ENCODE data around the gene WNT6. TPM values are rescaled to one million over a fixed set of nuclear protein-coding genes. Genes with fewer than 3 reads are reported as not detected.

The WNT6 gene
- total and polyA plus RNA-seq, 10 of the 15 experiments (the other 5 are each of a cell fraction or from before 2014, with no cell fraction given): 0.11 to 0.44 (median 0.22) TPM; not detected in 5

DNA sequence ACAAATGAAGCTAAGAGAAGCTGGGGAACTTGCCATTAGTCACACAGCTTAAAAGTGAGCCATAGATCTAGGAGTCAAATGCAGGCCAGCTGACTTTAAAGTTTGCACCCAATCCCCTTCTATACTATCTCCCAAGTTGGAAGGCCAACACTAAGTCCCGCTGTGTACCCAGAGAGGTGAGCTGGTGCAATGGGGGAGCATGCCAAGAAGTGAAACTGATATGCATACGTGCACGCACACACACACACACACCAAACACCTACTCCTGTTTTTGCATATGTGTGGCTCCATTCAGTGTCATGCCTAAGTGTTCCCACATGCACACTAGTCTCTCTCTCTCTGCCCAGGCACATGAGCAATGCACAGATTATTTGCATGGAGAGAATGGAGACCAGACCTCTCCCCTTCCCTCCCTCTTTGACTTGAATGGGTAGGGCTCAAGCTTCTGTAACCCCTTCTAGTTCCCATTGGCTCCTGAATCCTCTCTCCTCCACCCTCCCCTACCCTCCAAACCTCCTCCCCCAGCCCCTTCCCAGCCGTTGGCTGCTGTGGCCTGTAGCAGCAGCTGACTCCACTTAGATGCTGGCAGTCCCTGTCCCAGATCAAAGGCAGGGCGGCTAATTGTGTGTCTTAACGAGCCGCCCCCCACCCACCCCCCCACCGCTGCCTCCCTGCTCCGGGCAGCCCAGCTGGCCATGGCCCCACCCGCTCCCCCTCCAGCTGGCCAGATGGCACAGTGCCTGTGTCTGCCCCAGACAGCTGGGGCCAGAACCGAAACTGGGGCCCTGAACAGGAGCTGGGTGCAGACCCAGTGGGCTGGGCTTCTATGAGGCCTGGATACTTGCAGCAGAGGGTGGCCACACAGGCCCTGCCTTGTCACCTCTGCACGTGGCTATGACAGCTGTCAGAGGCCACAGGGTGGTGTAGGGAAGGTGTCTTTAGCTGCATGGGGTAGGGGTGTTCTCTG lies 26.7 kb downstream of the WNT6 start (continued):
- TF ChIP-seq, protein P1, sequence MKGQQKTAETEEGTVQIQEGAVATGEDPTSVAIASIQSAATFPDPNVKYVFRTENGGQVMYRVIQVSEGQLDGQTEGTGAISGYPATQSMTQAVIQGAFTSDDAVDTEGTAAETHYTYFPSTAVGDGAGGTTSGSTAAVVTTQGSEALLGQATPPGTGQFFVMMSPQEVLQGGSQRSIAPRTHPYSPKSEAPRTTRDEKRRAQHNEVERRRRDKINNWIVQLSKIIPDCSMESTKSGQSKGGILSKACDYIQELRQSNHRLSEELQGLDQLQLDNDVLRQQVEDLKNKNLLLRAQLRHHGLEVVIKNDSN (IDR thresholded peaks at IDR 0.05; ENCODE audit: borderline replicate concordance, extremely low read length, insufficient read depth, low read depth, low read length): peak; percentile 5

DNA sequence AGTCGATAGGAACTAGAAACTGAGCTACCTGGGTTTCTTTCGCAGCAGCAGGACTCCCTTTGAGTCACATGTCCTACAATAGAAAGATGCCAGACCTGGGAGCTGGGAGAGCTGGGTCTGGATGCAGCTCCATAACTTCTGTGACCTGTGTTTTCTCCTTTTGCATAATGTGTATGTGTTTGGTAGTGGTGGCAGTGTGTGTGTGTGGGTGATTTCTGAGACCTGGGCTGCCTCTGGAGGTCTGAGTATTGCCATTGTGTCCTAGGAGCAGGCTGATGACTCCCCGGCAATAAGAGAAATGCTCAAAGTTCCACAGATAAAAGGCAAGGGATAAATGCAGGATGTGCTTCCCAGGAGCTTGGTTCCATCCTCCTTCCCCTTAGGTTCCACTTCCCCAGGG lies 27.5 kb downstream of the WNT6 start:
- peak overlapping the region; percentile 86 for H3K27ac ChIP-seq (ENCODE audit: control insufficient read depth, insufficient read depth)
- H3K9me3 ChIP-seq (replicated peaks; ENCODE audit: control insufficient read depth, insufficient read depth, low read length): no peaks in the 10 kb centered on the region
- ChIA-PET SMC1A (ENCODE audit: uncharacterized antibody, unreplicated experiment) (interaction anchor here (0.8 to 15.8 kb wide), 6 partner anchors 9 to 270 kb away, joined by 3 to 780 read pairs (median 4); no protein-coding TSS in a partner anchor), POLR2A (interaction anchor here (0.5 to 4.6 kb wide), 6 partner anchors 8 to 501 kb away, joined by 3 to 154 read pairs (median 5); partner anchors contain the start of gene TUBA4A), CTCF (interaction anchor here (0.6 to 21.9 kb wide), 5 partner anchors 9 to 827 kb away, joined by 3 to 1364 read pairs (median 5); no protein-coding TSS in a partner anchor), RAD21 (ENCODE audit: unreplicated experiment) (interaction anchor here (1.5 to 16.0 kb wide), 4 partner anchors 8 to 23 kb away, joined by 5 to 871 read pairs (median 26); no protein-coding TSS in a partner anchor)
- H3K4me3 ChIP-seq: peak overlapping the region; percentile 35; the same call in 1 of the 2 replicates
- H3K9ac ChIP-seq (ENCODE audit: control insufficient read depth, insufficient read depth, low read length): peak overlapping the region; percentile 56
- no peak for DNase-seq (ENCODE audit: low read depth, low spot score)
- FAIRE-seq: no peak
- no peaks in the 10 kb centered on the region for H3K27me3 ChIP-seq (replicated peaks in 1 of 2; ENCODE audit: control insufficient read depth in 2 of 2, insufficient read depth in 2 of 2, low read length in 1 of 2)
- peak overlapping the region; percentile 68 for H3K4me2 ChIP-seq (ENCODE audit: control insufficient read depth, insufficient read depth)
- 91% methylated on average over 3 of the region's 3 CpGs for WGBS (ENCODE audit: insufficient coverage, insufficient replicate concordance, low lambda C conversion rate, missing lambda C conversion rate)
- intact Hi-C loops (cut with micrococcal nuclease; ENCODE audit: unreplicated experiment): no loop called here
- ATAC-seq: no peak
- no peaks in the 10 kb centered on the region for H4K20me1 ChIP-seq (ENCODE audit: control insufficient read depth, insufficient read depth)
- in situ Hi-C loops (cut with MboI): no loop called here
- H3K36me3 ChIP-seq (ENCODE audit: control insufficient read depth in 2 of 2, insufficient read depth in 2 of 2, low read length in 1 of 2): peaks cover 0 to 17% of the 10 kb centered on the region in 2 experiments; a peak in 3 of 4 replicates
- no TSS peak for BruUV-seq (replicated peaks)
- TF ChIP-seq, protein P2, sequence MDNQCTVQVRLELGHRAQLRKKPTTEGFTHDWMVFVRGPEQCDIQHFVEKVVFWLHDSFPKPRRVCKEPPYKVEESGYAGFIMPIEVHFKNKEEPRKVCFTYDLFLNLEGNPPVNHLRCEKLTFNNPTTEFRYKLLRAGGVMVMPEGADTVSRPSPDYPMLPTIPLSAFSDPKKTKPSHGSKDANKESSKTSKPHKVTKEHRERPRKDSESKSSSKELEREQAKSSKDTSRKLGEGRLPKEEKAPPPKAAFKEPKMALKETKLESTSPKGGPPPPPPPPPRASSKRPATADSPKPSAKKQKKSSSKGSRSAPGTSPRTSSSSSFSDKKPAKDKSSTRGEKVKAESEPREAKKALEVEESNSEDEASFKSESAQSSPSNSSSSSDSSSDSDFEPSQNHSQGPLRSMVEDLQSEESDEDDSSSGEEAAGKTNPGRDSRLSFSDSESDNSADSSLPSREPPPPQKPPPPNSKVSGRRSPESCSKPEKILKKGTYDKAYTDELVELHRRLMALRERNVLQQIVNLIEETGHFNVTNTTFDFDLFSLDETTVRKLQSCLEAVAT (IDR thresholded peaks at IDR 0.05): peak; percentile 18; the same call in 1 of the 2 replicates
- TF ChIP-seq MXI1 (IDR thresholded peaks at IDR 0.05; ENCODE audit: low read depth, low read length) (peak; percentile 5; the same call in 1 of the 2 replicates), FOXK2 (IDR thresholded peaks at IDR 0.05) (no peak)
- no peak overlapping the region for H2AFZ ChIP-seq (ENCODE audit: control insufficient read depth, low read depth, low read length)
- peaks cover 45% of the 10 kb centered on the region for H3K79me2 ChIP-seq (ENCODE audit: control insufficient read depth, insufficient read depth, low read length)
- peaks cover 51% of the 10 kb centered on the region for H3K4me1 ChIP-seq (ENCODE audit: control insufficient read depth, insufficient read depth, low read length)
